Vagina (tissue), 2 donors: ENCODE measurements around the gene ATP6V0C. TPM values are rescaled to one million over a fixed set of nuclear protein-coding genes. Genes with fewer than 3 reads are reported as not detected.
"Not testable (repeated sequence)": the region's sequence is repeated elsewhere in the genome, so short reads cannot be mapped to it uniquely, and the experiment has no call there.

ENCODE experiments used
- DNase-seq, 2 donors: peaks; one replicate each; pipeline ENCODE4 v3.0.0-alpha.2; 2017; ENCODE audit errors: extremely low spot score in 2 of 2
- H3K27ac ChIP-seq: fragments of 200-600 bp; sonication (generic); one replicate; pipeline ENCODE4 v1.5.1; 2019
- H3K27me3 ChIP-seq: fragments of 200-600 bp; sonication (generic); one replicate; pipeline ENCODE4 v1.5.1; 2019
- H3K36me3 ChIP-seq, 2 donors: fragments of 200-600 bp; sonication (generic); one replicate each; pipeline ENCODE4 v1.5.1; 2017 to 2019
- H3K4me1 ChIP-seq: fragments of 200-600 bp; sonication (generic); one replicate; pipeline ENCODE4 v1.5.1; 2019
- H3K4me3 ChIP-seq, 2 donors: fragments of 200-600 bp; sonication (generic); 1 replicate in 1 of 2; 2 replicates in 1 of 2; pipeline ENCODE4 v1.5.1; 2016 to 2019
- H3K9me3 ChIP-seq: fragments of 200-600 bp; sonication (generic); one replicate; pipeline ENCODE4 v1.5.1; 2019
- POLR2A ChIP-seq, 2 donors: fragments of 450-650 bp; IDR thresholded peaks; one replicate each; pipeline ENCODE4 v1.6.1; 2017; ENCODE audit warnings: antibody characterized with exemption in 2 of 2, mild to moderate bottlenecking in 2 of 2, moderate library complexity in 2 of 2
- POLR2AphosphoS5 ChIP-seq, 2 donors: sonication (generic); formaldehyde crosslinking; IDR thresholded peaks; one replicate each; pipeline ENCODE4 v1.9.0; 2017; ENCODE audit warnings: antibody characterized with exemption in 2 of 2, mild to moderate bottlenecking in 2 of 2, low read depth in 1 of 2; ENCODE audit not compliant: insufficient read depth in 1 of 2
- intact Hi-C: fragments of 100-400 bp; cut with DNase I; formaldehyde crosslinking; loops from one replicate; pipeline ENCODE4 v1.15.1; 2023
- total RNA-seq: library from RNA; depleted of rRNA; stranded (reverse); fragments of >200 nt; gene quantifications from one replicate; pipeline ENCODE4 v1.2.3, GENCODE V29; 2016
- TF ChIP-seq, protein P1 (sequence below), 3 experiments: fragments of 450-650 bp in 2 of 3; fragments of 200-600 bp in 1 of 3; sonication (generic) in 1 of 3; IDR thresholded peaks; one replicate each; pipeline ENCODE4 v1.5.1; 2017 to 2019; ENCODE audit warnings: antibody characterized with exemption in 3 of 3, mild to moderate bottlenecking in 2 of 3, moderate library complexity in 2 of 3

The ATP6V0C gene
- total RNA-seq, 1 donor from 2014 or later, result 133 TPM

DNA sequence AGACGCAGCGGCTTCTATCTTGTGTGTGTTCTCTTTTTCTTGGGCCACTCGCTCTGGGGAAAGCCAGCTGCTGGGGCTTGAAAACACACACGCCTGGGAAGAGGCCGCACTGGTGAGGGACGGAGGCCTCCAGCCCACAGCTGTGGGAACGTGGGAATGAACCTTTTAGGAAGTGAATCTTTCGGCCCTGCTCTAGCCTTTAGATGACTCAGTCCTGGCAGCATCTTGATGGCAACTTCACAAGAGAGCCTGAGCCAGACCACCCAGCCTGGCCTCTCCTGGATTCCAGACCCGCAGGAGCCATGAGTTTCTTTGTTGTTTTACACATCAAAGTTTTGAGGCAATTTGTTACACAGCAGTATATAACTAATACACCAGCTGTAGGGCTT is 21.9 kb downstream of the ATP6V0C start:
- Histone ChIP-seq H3K27ac (peak overlapping the region; percentile 86), H3K36me3 (no peaks in the 10 kb centered on the region), H3K4me1 (peaks cover 53% of the 10 kb centered on the region), H3K9me3 (no peaks in the 10 kb centered on the region), H3K4me3 (no peak overlapping the region), H3K27me3 (no peaks in the 10 kb centered on the region)
- DNase-seq, result peak in 1 of 2 donors; percentile 89
- TF ChIP-seq POLR2A (IDR thresholded peaks at IDR 0.05) (no peak), POLR2AphosphoS5 (IDR thresholded peaks at IDR 0.05; ENCODE audit: insufficient read depth in 1 of 2, low read depth in 1 of 2) (peak in 1 of 2 donors; percentile 16)
- intact Hi-C loops, result no loop called here

DNA sequence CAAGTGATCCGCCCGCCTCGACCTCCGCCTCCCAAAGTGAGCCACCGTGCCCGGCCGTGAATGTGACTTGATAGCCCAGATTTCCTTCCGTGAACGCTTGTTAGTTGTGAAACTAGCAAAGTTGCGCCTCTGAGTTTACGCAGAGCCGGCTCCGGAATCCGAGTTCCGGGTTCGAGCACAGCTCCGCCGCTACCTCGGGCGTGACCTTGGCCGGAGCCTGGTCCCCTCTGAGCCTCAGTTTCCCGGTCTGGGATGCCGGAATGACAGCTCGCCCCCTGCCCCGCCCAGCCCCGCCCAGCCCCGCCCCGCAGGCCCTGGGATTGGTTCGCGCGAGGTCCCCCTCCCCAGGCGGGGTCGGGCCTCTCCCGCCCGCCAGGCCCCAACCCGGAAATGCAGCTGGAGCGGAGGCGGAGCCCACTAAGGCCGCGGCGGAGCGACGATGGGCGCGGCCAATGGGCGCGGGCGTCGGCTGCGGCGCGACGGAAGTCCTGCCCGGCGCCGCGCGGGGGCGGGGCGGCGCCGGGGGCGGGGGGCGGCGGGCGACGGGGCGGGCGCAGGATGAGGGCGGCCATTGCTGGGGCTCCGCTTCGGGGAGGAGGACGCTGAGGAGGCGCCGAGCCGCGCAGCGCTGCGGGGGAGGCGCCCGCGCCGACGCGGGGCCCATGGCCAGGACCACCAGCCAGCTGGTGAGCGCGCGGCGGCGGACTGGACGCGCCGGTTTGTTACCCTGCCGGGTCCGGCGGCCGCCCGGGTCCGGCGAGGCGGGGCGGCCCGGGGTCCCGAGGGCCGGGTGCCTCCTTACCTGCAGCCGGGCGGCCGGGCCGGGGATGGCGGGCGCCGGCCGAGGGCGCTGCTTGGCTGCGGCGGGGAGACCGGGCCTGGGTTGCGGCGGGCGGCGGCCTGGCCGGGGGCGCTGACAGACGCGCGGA is 24.0 kb downstream of the ATP6V0C start, which contains the start of gene PDPK1:
Gene PDPK1, plus strand, starts transcription at position 571 of the 929 bp plus-strand sequence. Its CDS starts 92 bp downstream, at position 663.
- Histone ChIP-seq H3K9me3 (no peaks in the 10 kb centered on the region), H3K4me3 (peak within 1 kb of the TSS; percentile 66 to 85), H3K36me3 (no peaks in the 10 kb centered on the region), H3K27me3 (no peaks in the 10 kb centered on the region), H3K27ac (peak within 1 kb of the TSS; percentile 86), H3K4me1 (peaks cover 49% of the 10 kb centered on the region)
- TF ChIP-seq, protein P1, sequence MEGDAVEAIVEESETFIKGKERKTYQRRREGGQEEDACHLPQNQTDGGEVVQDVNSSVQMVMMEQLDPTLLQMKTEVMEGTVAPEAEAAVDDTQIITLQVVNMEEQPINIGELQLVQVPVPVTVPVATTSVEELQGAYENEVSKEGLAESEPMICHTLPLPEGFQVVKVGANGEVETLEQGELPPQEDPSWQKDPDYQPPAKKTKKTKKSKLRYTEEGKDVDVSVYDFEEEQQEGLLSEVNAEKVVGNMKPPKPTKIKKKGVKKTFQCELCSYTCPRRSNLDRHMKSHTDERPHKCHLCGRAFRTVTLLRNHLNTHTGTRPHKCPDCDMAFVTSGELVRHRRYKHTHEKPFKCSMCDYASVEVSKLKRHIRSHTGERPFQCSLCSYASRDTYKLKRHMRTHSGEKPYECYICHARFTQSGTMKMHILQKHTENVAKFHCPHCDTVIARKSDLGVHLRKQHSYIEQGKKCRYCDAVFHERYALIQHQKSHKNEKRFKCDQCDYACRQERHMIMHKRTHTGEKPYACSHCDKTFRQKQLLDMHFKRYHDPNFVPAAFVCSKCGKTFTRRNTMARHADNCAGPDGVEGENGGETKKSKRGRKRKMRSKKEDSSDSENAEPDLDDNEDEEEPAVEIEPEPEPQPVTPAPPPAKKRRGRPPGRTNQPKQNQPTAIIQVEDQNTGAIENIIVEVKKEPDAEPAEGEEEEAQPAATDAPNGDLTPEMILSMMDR (IDR thresholded peaks at IDR 0.05), result no peak
- TF ChIP-seq POLR2AphosphoS5 (IDR thresholded peaks at IDR 0.05; ENCODE audit: insufficient read depth in 1 of 2, low read depth in 1 of 2) (peak in 1 of 2 donors; percentile 76), POLR2A (IDR thresholded peaks at IDR 0.05) (peak in 1 of 2 donors; percentile 44)
- intact Hi-C loops, result no loop called here
- DNase-seq, result peak; percentile 94 to 97

DNA sequence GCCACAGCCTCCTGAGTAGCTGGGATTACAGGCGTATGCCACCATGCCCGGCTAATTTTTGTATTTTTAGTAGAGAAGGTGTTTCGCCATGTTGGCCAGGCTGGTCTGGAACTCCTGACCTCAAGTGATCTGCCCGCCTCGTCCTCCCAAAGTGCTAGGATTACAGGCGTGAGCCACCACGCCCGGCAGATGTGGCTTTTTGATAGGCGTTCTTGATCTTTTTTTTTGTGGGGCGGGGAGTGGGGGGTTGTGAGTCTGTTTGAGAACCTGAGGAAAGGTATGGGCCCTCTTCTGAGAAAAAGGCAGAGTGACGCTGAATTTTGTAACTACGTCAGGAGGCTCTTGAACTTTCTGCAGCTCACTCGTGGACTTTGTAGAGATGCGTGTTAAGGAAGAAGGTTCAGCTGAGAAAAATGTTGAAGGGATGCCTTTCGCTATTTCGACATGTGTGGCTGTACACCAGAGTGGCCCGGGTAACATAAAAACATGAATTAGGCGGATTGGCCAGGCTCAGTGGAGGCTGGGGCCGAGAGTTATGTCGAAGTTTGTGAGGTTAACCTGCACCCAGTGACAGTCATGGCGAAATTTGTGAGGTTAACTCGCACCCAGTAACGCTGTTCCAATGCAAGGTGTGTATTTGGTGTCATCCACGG is 25.6 kb downstream of the ATP6V0C start:
- intact Hi-C loops, H3K9me3 ChIP-seq, H3K36me3 ChIP-seq, H3K27me3 ChIP-seq, H3K27ac ChIP-seq: not testable (repeated sequence)
- Histone ChIP-seq H3K4me3 (peak overlapping the region in 1 of 2 donors; percentile 66), H3K4me1 (peaks cover 46% of the 10 kb centered on the region)
- peak in 1 of 2 donors; percentile 80 for DNase-seq

GRCh38 chr16:2539845-2540458 is 26.2 kb downstream of the ATP6V0C start:
- DNase-seq, H3K36me3 ChIP-seq, H3K27ac ChIP-seq, intact Hi-C loops, H3K9me3 ChIP-seq, H3K4me3 ChIP-seq, H3K27me3 ChIP-seq: not testable (repeated sequence)
- H3K4me1 ChIP-seq, result peaks cover 46% of the 10 kb centered on the region

- H3K36me3 ChIP-seq, H3K27me3 ChIP-seq, H3K9me3 ChIP-seq, H3K4me3 ChIP-seq, intact Hi-C loops, H3K27ac ChIP-seq, DNase-seq: not testable (repeated sequence)
- H3K4me1 ChIP-seq, result peaks cover 46% of the 10 kb centered on the region
Measured at GRCh38 chr16:2540912-2541311, 27.2 kb downstream of the ATP6V0C start.

DNA sequence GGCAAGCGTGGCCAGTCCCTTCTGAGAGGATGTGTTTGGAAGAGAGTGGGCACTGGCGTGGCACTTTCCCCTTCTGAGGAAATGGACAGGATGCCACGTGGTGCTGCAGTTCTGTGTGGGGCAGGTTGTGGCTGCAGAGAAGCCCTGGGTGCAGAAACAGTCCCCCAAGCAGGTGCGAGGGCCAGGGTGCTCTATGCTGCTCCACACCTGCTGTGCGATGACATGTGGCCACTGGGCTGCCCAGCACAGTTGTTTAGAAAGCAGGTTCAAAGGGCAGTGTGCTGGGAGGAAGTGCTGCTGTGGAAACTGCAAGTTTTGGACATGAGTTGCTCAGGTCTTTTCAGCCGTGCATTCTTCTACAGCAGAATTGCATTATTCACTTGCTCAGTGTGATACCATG is 27.7 kb downstream of the ATP6V0C start:
- H3K9me3 ChIP-seq, H3K27ac ChIP-seq, H3K4me3 ChIP-seq, intact Hi-C loops, H3K27me3 ChIP-seq, H3K36me3 ChIP-seq, DNase-seq: not testable (repeated sequence)
- peaks cover 46% of the 10 kb centered on the region for H3K4me1 ChIP-seq

- H3K4me1 ChIP-seq, result peaks cover 38% of the 10 kb centered on the region
- H3K27ac ChIP-seq, H3K9me3 ChIP-seq, H3K36me3 ChIP-seq, DNase-seq, intact Hi-C loops, H3K27me3 ChIP-seq, H3K4me3 ChIP-seq: not testable (repeated sequence)
Measured at GRCh38 chr16:2543771-2544170, 30.0 kb downstream of the ATP6V0C start.

DNA sequence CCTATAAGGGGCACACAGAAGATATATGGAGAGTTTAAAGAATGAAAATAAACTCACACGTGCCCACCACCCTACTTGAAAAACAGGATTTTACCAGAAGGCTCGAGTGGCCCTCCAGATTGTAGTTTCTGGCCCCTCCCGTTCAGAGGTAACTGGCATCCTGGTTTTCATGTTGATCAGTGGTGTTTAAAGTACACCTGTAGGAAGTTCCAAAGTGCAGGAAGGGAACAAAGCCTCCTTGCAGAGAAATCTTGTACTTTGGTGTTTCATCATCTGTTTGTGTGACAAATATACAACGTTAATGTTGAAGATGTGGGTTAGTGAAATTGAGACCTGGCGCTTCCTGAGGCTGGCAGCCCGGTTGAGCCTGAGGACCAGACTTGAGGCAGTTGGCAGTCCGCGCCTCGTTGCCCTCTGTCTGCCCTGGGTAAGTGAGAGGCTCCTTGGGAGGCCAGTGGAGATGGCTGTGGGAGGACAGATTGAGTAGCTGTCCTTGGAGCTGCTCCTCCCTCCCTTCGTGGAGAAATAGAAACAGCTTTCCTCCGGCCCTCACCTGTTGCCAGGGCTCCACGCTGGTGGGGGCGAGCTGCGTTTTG is 36.6 kb downstream of the ATP6V0C start:
- H3K27me3 ChIP-seq, H3K9me3 ChIP-seq, DNase-seq, H3K36me3 ChIP-seq, intact Hi-C loops, H3K4me3 ChIP-seq, H3K27ac ChIP-seq: not testable (repeated sequence)
- peaks cover 15% of the 10 kb centered on the region for H3K4me1 ChIP-seq

DNA sequence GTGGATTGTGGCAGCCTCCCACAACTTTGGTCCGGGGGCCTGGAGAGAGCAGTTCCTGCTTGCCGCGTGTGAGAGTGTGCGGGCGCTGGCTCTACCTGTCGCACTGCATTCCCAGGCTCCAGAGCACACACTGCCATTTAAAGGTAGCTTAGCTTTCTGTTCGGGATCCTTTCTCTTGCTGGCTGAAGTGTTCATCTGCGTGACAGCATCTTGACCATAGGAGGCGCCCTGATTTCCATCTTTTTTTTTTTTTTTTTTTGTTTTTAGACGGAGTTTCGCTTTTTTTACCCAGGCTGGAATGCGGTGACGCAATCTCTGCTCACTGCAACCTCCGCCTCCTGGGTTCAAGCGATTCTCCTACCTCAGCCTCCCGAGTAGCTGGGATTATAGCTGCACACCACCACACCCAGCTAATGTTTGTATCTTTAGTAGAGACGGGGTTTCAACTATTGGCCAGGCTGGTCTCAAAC is 37.7 kb downstream of the ATP6V0C start:
- H3K4me1 ChIP-seq, H3K9me3 ChIP-seq, H3K27ac ChIP-seq, H3K27me3 ChIP-seq, intact Hi-C loops, H3K4me3 ChIP-seq, DNase-seq, H3K36me3 ChIP-seq: not testable (repeated sequence)

DNA sequence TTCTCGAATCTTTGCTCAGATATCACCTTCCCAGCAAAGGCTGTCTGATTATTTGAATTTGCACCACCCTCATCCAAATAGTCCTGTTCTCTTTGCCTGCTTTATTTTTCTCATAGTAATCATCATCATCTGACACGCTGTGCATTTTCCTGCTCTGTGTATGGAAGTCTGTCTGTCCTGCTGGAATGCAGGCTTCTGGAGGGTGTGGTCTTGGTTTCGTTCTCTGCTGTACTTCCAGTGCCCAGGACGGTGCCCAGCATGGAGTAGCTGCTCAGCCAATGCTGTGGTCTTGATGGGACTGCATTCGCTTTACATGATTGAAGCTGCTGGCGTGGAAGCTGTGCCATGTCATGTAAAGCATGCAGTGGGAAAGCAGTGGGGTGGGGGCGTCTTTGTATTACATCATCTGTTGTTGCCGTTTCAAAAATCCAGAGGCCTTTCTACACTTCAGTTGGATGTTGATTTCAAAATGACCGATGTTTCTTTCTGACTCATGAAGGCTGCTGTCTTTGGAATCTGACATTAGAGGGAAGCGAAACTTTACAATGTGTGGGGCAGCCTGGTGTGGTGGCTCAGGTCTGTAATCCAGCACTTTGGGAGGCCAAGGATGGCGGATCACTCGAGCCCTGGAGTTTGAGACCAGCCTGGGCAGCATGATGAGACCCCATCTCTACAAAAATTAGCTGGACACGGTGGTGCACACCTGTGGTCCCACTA is 41.1 kb downstream of the ATP6V0C start:
- H3K4me3 ChIP-seq, intact Hi-C loops, DNase-seq, H3K27me3 ChIP-seq, H3K36me3 ChIP-seq, H3K9me3 ChIP-seq, H3K4me1 ChIP-seq, H3K27ac ChIP-seq: not testable (repeated sequence)

DNA sequence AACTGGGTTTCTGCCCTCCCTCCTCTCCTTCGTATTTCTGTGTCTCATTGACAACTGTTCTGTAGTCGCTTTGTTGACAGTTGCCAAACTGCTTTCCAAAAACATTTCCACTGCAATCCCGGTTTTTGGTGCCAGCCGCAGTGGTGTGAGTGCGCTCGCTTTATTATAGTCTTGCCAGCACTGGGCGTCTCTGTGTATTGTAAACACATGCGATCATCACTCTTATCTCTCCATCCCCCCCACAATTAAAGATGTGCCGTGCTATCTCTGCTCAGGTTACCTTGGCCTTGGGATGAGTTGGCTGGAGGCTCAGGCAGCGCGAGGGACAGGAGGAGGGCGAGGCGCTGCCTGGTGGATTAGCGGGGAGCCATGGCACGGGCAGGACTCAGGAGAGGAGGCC is 43.4 kb downstream of the ATP6V0C start:
- DNase-seq, H3K4me1 ChIP-seq, H3K4me3 ChIP-seq, H3K36me3 ChIP-seq, H3K27ac ChIP-seq, H3K9me3 ChIP-seq, H3K27me3 ChIP-seq, intact Hi-C loops: not testable (repeated sequence)
